Measurements from ENCODE around the gene R3HCC1L. TPM values are rescaled to one million over a fixed set of nuclear protein-coding genes. Genes with fewer than 3 reads are reported as not detected.
"Not testable (repeated sequence)": the region's sequence is repeated elsewhere in the genome, so short reads cannot be mapped to it uniquely, and the experiment has no call there.

Gene R3HCC1L
- total RNA-seq, 1 experiment from 2014 or later, result 14.1 TPM

GRCh38 chr10:98106531-98106930 is 27.9 kb upstream of the R3HCC1L start:
- Histone ChIP-seq H3K36me3 (no peaks in the 10 kb centered on the region), H3K27ac (no peak overlapping the region), H3K27me3 (replicated peaks) (peaks cover 2% of the 10 kb centered on the region; the same call in 1 of the 2 replicates), H3K4me3 (no peak overlapping the region), H3K9me3 (replicated peaks) (no peaks in the 10 kb centered on the region), H3K4me1 (replicated peaks) (no peaks in the 10 kb centered on the region)
- DNase-seq (ENCODE audit: low read depth in 1 of 2, low spot score in 2 of 2), result no peak

GRCh38 chr10:98107644-98108430 is 26.6 kb upstream of the R3HCC1L start:
- Histone ChIP-seq H3K9me3 (replicated peaks) (no peaks in the 10 kb centered on the region), H3K27me3 (replicated peaks) (peaks cover 6% of the 10 kb centered on the region; the same call in 1 of the 2 replicates), H3K36me3 (no peaks in the 10 kb centered on the region), H3K4me3 (no peak overlapping the region), H3K27ac (no peak overlapping the region), H3K4me1 (replicated peaks) (no peaks in the 10 kb centered on the region)
- no peak for DNase-seq (ENCODE audit: low read depth in 1 of 2, low spot score in 2 of 2)

DNA sequence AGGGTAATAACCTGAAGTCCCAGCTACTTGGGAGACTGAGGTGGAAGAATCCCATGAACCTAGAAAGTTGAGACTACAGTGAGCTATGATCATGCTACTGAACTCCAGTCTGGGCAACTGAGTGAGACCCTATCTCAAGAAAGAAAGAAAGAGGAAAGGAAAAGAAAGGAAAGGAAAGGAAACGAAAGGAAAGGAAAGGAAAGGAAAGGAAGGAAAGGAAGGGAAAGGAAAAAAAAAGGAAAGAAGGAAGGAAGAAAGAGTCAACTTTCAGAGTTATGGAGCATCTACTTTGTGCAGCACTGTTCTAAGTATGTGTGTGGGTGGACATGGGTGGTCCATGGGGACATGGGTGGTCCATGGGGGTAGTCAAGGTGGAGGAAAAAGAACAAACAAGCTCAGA is 24.1 kb upstream of the R3HCC1L start:
- H3K36me3 ChIP-seq, result no peaks in the 10 kb centered on the region

DNA sequence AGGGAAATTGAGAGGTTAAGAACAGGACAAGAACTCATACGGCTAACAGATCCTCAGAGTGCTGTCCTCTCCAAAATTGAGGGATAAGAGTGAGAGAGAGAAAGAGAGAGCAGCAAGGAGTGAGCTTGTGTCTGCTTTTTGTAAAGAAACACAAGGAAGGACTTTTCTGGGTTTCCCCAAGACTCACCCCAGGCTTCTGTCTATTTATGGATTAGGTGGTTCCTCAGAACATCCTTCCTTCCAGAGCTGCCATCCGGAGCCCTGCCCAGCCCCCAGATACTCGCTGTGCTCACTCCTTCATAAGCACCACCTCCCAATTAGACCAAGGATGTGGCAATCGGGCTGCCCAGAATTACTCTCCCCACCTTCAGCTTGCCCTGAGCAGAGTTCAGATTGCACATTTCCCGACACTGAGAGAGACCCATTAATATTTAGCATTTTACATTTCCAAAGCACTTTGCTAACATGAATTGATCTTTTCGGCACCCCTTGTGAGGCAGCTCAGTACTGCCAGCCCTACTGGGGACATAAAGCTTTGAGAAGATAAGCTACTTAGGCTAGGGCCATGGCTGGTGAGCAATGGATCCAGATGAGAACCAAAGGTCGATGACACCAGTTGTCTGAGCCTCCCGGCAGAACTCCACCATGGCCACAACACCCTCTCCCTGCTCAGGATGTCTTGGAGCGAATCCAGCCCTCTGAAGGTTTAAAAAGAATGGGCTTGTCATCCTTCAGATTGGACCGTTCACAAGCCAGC is 19.2 kb upstream of the R3HCC1L start:
- no peak for DNase-seq (ENCODE audit: low read depth in 1 of 2, low spot score in 2 of 2)
- Histone ChIP-seq H3K4me3 (no peak overlapping the region), H3K4me1 (replicated peaks) (no peaks in the 10 kb centered on the region), H3K27ac (no peak overlapping the region), H3K36me3 (no peaks in the 10 kb centered on the region), H3K27me3 (replicated peaks) (peaks cover 12% of the 10 kb centered on the region), H3K9me3 (replicated peaks) (no peaks in the 10 kb centered on the region)

More for the DNA sequence above, 24.1 kb upstream of the R3HCC1L start:
- no peaks in the 10 kb centered on the region for H3K9me3 ChIP-seq (replicated peaks)
- H3K4me3 ChIP-seq, result no peak overlapping the region
- no peak overlapping the region for H3K27ac ChIP-seq
- peaks cover 6% of the 10 kb centered on the region for H3K27me3 ChIP-seq (replicated peaks)
- no peaks in the 10 kb centered on the region for H3K4me1 ChIP-seq (replicated peaks)
- no peak for DNase-seq (ENCODE audit: low read depth in 1 of 2, low spot score in 2 of 2)

DNA sequence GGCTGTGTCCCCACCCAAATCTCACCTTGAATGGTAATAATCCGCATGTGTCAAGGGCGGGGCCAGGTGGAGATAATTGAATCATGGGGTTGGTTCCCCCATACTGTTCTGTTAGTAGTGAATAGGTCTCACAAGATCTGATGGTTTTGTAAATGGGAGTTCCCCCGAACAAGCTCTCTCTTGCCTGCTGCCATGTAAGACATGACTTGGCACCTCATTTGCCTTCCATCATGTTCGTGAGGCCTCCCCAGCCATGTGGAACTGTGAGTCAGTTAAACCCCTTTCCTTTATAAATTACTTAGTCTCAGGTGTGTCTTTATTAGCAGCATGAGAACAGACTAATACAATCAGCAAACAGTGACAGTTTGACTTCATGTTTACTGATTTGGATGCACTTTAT is 14.6 kb upstream of the R3HCC1L start:
- Histone ChIP-seq H3K4me1 (replicated peaks) (no peaks in the 10 kb centered on the region), H3K27ac (no peak overlapping the region), H3K9me3 (replicated peaks) (peaks cover 2% of the 10 kb centered on the region; the same call in 1 of the 2 replicates), H3K4me3 (no peak overlapping the region), H3K36me3 (no peaks in the 10 kb centered on the region), H3K27me3 (replicated peaks) (peaks cover 8% of the 10 kb centered on the region; the same call in 1 of the 2 replicates)
- DNase-seq (ENCODE audit: low read depth in 1 of 2, low spot score in 2 of 2), result no peak

DNA sequence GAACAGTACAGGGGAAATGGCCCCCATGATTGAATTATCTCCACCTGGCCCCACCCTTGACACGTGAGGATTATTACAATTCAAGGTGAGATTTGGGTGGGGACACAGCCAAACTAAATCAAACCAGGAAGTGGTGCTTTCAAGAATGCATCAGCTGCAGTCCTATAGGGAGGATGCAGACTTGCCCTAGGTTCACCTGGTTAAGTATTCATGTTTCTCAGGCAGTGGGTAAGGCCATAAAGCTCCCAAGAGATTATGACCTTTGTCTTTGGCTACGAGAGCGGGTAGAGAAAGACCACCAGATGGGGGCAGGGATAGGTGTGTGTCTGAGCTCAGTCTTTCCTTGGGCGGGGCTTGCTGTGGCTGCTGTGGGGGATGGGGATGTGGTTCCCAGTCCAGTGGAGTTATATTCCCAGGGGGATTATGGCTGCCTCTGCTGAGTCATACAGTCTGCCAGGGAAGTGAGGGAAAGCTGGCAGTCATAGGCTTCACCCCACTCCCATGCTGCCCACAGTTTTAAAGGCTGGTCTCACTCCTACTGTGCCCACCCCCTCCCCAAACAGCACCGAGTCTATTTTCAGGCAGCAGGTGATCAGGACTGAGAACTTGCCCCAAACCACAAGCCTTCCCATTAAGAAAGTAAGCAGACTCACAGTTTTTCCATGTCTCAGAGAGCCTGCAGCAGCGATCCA is 8.4 kb upstream of the R3HCC1L start:
- Histone ChIP-seq H3K4me3 (no peak overlapping the region), H3K4me1 (replicated peaks) (peaks cover 6% of the 10 kb centered on the region), H3K27me3 (replicated peaks) (no peaks in the 10 kb centered on the region), H3K36me3 (no peaks in the 10 kb centered on the region), H3K27ac (no peak overlapping the region), H3K9me3 (replicated peaks) (peaks cover 2% of the 10 kb centered on the region; the same call in 1 of the 2 replicates)
- peak; percentile 8 to 43 for DNase-seq (ENCODE audit: low read depth in 1 of 2, low spot score in 2 of 2)

- Histone ChIP-seq H3K4me1 (replicated peaks) (peaks cover 6% of the 10 kb centered on the region), H3K9me3 (replicated peaks) (no peaks in the 10 kb centered on the region), H3K27ac (no peak overlapping the region), H3K4me3 (no peak overlapping the region), H3K36me3 (no peaks in the 10 kb centered on the region), H3K27me3 (replicated peaks) (no peaks in the 10 kb centered on the region)
- no peak for DNase-seq (ENCODE audit: low read depth in 1 of 2, low spot score in 2 of 2)
These were observed 5.7 kb upstream of the R3HCC1L start for GRCh38 chr10:98128802-98129201.

- no peak overlapping the region for H3K27ac ChIP-seq
- H3K27me3 ChIP-seq (replicated peaks), result no peaks in the 10 kb centered on the region
- H3K4me3 ChIP-seq, result no peak overlapping the region
- H3K9me3 ChIP-seq (replicated peaks), result no peaks in the 10 kb centered on the region
- peaks cover 4% of the 10 kb centered on the region; the same call in 1 of the 2 replicates for H3K4me1 ChIP-seq (replicated peaks)
- no peak for DNase-seq (ENCODE audit: low read depth in 1 of 2, low spot score in 2 of 2)
- peaks cover 3% of the 10 kb centered on the region; the same call in 1 of the 2 replicates for H3K36me3 ChIP-seq
These were observed 2.8 kb upstream of the R3HCC1L start for GRCh38 chr10:98131619-98132018.

GRCh38 chr10:98133075-98133752 is 1.2 kb upstream of the R3HCC1L start:
- not testable (repeated sequence) for H3K36me3 ChIP-seq; H3K27ac ChIP-seq; H3K9me3 ChIP-seq (replicated peaks); DNase-seq (ENCODE audit: low read depth in 1 of 2, low spot score in 2 of 2); H3K4me3 ChIP-seq; H3K4me1 ChIP-seq (replicated peaks); H3K27me3 ChIP-seq (replicated peaks)

GRCh38 chr10:98134117-98134430 is 383 bp upstream of the R3HCC1L start:
- Histone ChIP-seq H3K27me3 (replicated peaks) (no peaks in the 10 kb centered on the region), H3K4me1 (replicated peaks) (peaks cover 7% of the 10 kb centered on the region; the same call in 1 of the 2 replicates), H3K36me3 (peaks cover 3% of the 10 kb centered on the region; the same call in 1 of the 2 replicates), H3K9me3 (replicated peaks) (no peaks in the 10 kb centered on the region), H3K27ac (no peak overlapping the region), H3K4me3 (peak overlapping the region; percentile 64)
- DNase-seq (ENCODE audit: low read depth in 1 of 2, low spot score in 2 of 2), result no peak

DNA sequence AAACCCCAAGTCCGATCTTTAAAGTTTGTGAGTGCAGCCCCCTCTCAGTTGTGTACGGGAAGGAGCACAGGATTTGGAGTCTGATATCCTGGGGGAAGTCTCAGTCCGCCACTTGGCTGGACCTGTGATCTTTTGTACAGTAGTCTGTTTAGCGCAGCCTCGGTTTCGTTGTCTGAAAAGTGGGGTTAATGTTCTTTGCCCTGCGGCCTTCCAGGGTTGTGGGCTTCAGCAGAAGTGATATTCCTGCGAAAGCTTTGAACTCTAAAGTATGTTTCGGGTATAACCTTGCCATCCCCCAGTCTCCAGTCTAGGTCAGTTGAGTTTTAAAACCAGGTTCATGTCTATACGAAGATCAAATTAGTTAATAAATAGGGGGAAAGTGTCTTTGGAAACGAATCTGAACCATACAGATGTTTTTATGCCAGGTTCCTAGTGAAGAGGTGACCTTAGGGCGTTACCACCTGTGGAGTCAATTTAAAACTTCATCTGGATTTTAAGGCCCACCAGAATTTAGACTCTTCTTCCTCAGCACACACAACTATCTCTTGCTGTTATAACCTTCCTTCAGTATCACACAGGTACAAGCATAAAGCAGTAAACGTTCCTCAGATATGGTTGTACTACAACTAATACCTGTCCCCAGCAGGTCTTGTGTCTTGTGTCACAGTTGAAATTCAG is 904 bp downstream of the R3HCC1L start:
- H3K4me1 ChIP-seq (replicated peaks), result peaks cover 7% of the 10 kb centered on the region; the same call in 1 of the 2 replicates
- H3K9me3 ChIP-seq (replicated peaks), result no peaks in the 10 kb centered on the region
- peaks cover 3% of the 10 kb centered on the region; the same call in 1 of the 2 replicates for H3K36me3 ChIP-seq
- no peak for DNase-seq (ENCODE audit: low read depth in 1 of 2, low spot score in 2 of 2)
- peak overlapping the region; percentile 82 for H3K27ac ChIP-seq
- no peaks in the 10 kb centered on the region for H3K27me3 ChIP-seq (replicated peaks)
- H3K4me3 ChIP-seq, result peak overlapping the region; percentile 64

GRCh38 chr10:98136775-98137174 is 2.3 kb downstream of the R3HCC1L start:
- not testable (repeated sequence) for H3K36me3 ChIP-seq; DNase-seq (ENCODE audit: low read depth in 1 of 2, low spot score in 2 of 2); H3K27me3 ChIP-seq (replicated peaks); H3K4me3 ChIP-seq; H3K4me1 ChIP-seq (replicated peaks); H3K27ac ChIP-seq; H3K9me3 ChIP-seq (replicated peaks)

DNA sequence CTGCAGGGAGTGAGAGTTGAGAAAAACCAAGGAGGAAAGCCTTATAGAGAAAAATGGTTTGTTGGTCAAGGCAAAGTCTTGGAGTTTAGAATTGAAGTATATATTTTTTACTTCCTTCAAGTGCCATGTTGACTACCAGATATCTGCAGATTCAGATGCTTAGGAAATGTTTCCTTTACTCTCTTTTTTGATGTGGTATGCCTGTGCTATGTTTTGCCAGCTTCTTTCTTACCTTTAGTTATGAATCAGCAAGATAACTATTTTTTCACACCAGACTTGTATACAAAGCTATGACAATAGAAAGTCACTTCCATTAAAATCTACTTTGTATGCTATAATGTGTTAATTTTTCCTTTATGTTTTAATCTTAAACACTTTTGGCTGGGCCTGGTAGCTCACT is 3.6 kb downstream of the R3HCC1L start:
- DNase-seq (ENCODE audit: low read depth in 1 of 2, low spot score in 2 of 2), result no peak
- H3K4me1 ChIP-seq (replicated peaks), result peaks cover 7% of the 10 kb centered on the region; the same call in 1 of the 2 replicates
- no peak overlapping the region for H3K27ac ChIP-seq
- H3K27me3 ChIP-seq (replicated peaks), result no peaks in the 10 kb centered on the region
- no peaks in the 10 kb centered on the region for H3K9me3 ChIP-seq (replicated peaks)
- peaks cover 3% of the 10 kb centered on the region; the same call in 1 of the 2 replicates for H3K36me3 ChIP-seq
- H3K4me3 ChIP-seq, result no peak overlapping the region

Data from SJSA1 (cell line).